ENCODE data around the gene EEA1.
"Not testable (repeated sequence)": the region's sequence is repeated elsewhere in the genome, so short reads cannot be mapped to it uniquely, and the experiment has no call there.

The EEA1 gene

DNA sequence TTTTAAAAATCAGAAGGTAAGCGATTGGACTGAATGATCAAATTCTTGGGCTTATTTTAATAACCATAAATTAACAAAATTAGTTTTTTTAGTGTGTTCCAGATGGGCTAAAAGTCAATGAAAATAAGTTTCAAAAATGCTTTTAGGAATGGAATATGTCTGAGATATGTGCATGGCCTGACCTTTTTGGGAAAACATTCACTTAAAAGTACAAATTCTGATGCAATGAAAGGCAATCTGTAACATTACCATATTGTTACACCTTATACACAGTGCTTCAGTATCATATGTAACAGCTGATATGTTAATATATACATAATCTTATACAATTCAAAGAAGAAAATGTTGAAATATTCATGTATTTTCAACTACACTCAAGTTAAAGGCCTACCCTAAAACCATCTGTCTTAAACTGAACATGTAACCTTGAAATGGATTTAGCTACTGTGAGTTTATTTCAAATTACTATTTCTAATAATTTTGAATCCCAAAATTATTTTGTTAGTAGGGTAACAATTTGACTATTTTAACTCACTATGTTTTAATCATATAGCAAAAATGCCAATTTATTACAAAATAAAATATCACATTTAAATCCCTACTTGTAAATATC lies 84.8 kb downstream of the EEA1 start:
- no peak for DNase-seq
- no peaks in the 10 kb centered on the region for H3K27me3 Mint-ChIP-seq
- H3K36me3 Mint-ChIP-seq (ENCODE audit: low read depth): peaks cover 40% of the 10 kb centered on the region
- no peak overlapping the region for H3K27ac Mint-ChIP-seq
- H3K9me3 Mint-ChIP-seq: no peaks in the 10 kb centered on the region
- H3K4me3 Mint-ChIP-seq: no peak overlapping the region
- peaks cover 5% of the 10 kb centered on the region for H3K4me1 Mint-ChIP-seq (ENCODE audit: low read depth)

DNA sequence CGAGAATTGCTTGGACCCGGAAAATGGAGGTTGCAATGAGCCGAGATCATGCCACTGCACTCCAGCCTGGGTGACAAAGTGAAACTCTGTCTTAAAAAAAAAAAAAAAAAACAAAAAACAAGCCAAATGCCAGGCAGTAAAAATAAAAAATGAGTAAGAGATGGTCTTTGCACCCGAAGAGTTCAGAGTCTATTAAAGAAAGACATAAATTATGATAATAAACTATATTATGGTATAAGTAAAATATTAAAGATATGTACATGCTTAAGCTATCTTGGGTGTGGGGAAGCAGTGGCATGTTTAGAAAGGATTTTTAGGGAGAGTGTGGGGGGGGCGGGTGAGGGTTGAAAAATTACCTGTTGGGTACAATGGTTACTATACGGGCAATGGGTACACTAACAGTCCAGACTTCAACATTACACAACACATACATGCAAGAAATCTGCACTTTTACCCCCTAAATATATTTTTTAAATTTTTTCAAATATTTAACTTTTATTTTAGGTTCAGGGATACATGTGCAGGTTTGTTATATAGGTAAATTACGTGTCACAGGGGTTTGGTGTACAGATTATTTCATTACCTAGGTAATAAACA lies 99.3 kb downstream of the EEA1 start:
- Mint-ChIP-seq H3K4me1 (ENCODE audit: low read depth) (peaks cover 6% of the 10 kb centered on the region), H3K9me3 (no peaks in the 10 kb centered on the region), H3K27ac (no peak overlapping the region), H3K4me3 (no peak overlapping the region), H3K27me3 (no peaks in the 10 kb centered on the region), H3K36me3 (ENCODE audit: low read depth) (peaks cover 54% of the 10 kb centered on the region)
- DNase-seq: no peak

DNA sequence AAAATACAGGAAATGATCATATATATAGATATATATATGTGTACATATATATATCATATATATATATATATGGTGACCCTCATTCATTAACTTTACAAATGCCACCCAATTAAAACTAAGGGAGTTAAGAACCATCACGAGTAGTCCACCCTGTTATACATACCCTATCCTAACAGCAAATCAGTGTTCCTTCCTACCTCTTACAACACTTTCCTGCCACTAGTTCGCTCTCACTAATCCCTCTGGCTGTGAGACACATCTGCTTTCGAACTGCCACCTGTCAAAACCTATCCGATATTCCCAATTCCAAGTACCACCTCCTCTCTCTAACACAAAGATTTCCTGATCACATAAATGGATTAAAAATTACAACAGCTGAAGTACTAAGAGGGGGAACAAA lies 100.5 kb downstream of the EEA1 start:
- H3K27me3 Mint-ChIP-seq: no peaks in the 10 kb centered on the region
- DNase-seq: no peak
- H3K27ac Mint-ChIP-seq: no peak overlapping the region
- peaks cover 1% of the 10 kb centered on the region for H3K4me1 Mint-ChIP-seq (ENCODE audit: low read depth)
- H3K4me3 Mint-ChIP-seq: no peak overlapping the region
- peaks cover 46% of the 10 kb centered on the region for H3K36me3 Mint-ChIP-seq (ENCODE audit: low read depth)
- H3K9me3 Mint-ChIP-seq: no peaks in the 10 kb centered on the region

DNA sequence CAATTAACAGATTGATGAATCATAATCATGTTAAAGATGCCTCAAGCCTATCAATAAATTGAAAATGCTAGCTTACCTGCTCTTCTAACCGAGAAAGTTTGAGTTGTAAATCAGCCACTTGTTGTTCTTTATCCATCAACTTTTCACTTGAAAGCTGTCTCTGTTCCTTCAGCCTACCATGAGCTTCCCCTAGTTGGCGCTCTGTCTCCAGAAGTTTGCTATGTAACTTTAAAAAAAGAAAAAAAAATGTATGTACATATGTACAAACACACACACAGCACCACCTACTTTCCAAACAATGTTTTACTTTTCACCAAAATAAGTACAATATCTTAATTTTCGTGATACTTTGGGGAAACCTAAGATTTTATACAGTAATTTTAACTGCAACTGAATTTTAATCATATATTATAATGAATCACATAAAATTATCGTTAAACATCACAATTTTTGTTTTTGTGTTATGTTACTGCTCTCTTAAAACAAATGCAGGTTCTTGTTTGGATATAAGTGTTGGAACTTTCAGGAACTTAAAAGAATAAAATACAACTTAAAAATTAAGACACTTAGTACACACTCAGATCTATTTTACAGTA lies 101.2 kb downstream of the EEA1 start:
- Mint-ChIP-seq H3K4me1 (ENCODE audit: low read depth) (no peaks in the 10 kb centered on the region), H3K4me3 (no peak overlapping the region), H3K27ac (no peak overlapping the region), H3K27me3 (no peaks in the 10 kb centered on the region), H3K9me3 (no peaks in the 10 kb centered on the region), H3K36me3 (ENCODE audit: low read depth) (peaks cover 41% of the 10 kb centered on the region)
- DNase-seq: no peak

DNA sequence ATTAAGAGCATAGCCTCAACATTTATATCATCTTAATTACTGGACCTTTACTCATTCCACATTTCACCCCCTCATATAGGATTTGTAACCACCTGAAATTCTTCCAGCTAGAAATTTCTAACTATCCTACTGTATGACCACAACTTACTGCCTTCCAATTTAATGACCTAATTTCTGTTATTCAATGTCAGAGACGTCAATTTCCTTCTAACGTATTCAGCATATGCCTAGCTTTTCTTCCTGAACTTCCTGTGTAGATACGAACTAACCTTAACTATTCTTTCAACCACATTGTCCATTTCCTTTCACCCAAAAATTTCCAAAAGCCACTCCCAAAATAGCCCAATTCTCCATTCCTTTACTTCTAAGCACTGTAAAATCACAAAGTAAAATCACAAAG lies 108.0 kb downstream of the EEA1 start:
- DNase-seq: no peak
- no peaks in the 10 kb centered on the region for H3K27me3 Mint-ChIP-seq
- no peak overlapping the region for H3K4me3 Mint-ChIP-seq
- no peak overlapping the region for H3K27ac Mint-ChIP-seq
- H3K36me3 Mint-ChIP-seq (ENCODE audit: low read depth): peaks cover 23% of the 10 kb centered on the region
- H3K9me3 Mint-ChIP-seq: no peaks in the 10 kb centered on the region
- H3K4me1 Mint-ChIP-seq (ENCODE audit: low read depth): no peaks in the 10 kb centered on the region

DNA sequence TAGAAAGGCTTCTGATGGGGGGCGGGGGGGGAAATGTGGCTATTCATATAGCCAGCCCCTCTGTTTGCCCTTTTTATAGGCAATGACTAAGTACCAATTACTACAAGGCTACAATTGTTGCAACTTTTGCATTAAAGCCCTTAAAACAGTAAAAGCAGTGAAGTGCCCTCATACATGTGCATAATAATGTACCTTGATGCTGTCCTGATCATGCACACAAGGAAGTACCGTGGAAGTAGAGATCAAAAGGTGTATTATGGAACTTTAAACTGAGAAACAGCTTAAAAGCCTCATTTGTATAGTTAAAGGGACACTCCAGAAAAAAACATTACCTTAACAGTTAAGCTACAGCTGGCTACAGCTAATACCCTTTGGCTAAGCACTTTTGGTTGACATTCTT lies 114.5 kb downstream of the EEA1 start:
- peaks cover 64% of the 10 kb centered on the region for H3K36me3 Mint-ChIP-seq (ENCODE audit: low read depth)
- no peaks in the 10 kb centered on the region for H3K27me3 Mint-ChIP-seq
- no peaks in the 10 kb centered on the region for H3K4me1 Mint-ChIP-seq (ENCODE audit: low read depth)
- no peaks in the 10 kb centered on the region for H3K9me3 Mint-ChIP-seq
- no peak overlapping the region for H3K27ac Mint-ChIP-seq
- DNase-seq: no peak
- H3K4me3 Mint-ChIP-seq: no peak overlapping the region

DNA sequence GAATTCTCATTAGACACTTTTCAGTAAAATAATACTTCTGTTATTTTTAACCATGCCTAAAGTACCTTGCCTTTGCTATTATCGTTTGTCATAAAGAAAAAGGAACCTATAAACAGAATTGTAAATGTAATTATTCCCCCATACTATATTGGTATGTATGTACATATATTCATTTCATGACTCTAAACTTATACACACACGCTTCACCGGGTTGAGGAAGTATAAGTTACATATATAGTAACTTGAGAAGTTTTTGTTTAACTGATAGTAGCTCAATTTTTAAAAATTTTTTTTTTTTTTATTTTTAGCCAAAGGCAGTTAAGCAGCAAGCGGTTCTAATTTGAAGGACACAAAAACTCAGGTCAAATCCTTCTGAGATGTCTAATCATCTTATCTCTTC lies 118.7 kb downstream of the EEA1 start:
- peaks cover 74% of the 10 kb centered on the region for H3K36me3 Mint-ChIP-seq (ENCODE audit: low read depth)
- H3K4me3 Mint-ChIP-seq: no peak overlapping the region
- no peaks in the 10 kb centered on the region for H3K4me1 Mint-ChIP-seq (ENCODE audit: low read depth)
- no peak for DNase-seq
- H3K27ac Mint-ChIP-seq: no peak overlapping the region
- no peaks in the 10 kb centered on the region for H3K27me3 Mint-ChIP-seq
- H3K9me3 Mint-ChIP-seq: peaks cover 3% of the 10 kb centered on the region

DNA sequence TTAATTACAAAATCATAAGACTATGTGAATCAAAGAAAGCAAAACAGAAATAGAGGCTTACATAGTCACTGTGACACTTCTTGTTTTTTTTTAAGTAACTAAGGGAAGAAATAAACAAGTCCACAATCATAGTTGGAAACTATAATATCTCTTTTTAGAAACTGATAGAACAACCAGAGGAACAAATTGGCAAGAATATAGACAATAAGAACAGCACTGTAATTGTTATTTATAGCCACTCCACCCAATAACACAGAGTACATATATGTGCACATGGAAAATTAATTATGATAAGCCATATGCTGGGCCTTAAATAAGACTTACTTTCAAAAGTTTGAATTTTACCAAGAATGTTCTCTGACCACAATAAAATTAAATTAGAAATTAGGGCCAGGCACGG lies 125.2 kb downstream of the EEA1 start:
- H3K27ac Mint-ChIP-seq: no peak overlapping the region
- no peak overlapping the region for H3K4me3 Mint-ChIP-seq
- no peaks in the 10 kb centered on the region for H3K27me3 Mint-ChIP-seq
- no peaks in the 10 kb centered on the region for H3K4me1 Mint-ChIP-seq (ENCODE audit: low read depth)
- H3K36me3 Mint-ChIP-seq (ENCODE audit: low read depth): peaks cover 75% of the 10 kb centered on the region
- peaks cover 3% of the 10 kb centered on the region for H3K9me3 Mint-ChIP-seq
- DNase-seq: no peak

DNA sequence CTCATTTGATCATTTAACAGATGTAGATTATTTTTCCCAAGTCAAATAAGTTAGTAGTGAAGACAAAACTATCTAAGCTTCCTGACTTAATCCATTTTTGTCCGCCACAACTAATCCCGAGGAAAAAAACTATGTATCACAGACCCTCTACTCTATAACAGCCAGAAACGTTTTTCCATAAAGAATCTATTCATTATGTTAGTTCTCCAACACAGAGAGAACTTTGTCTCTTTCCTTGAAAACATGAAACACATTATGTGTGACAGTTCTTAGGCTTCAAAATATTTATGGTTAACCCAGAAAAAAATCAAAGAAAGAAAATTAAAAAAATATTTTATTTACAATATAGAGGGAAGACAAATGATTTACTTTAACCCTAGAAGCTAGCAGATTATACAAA lies 126.2 kb downstream of the EEA1 start:
- peaks cover 71% of the 10 kb centered on the region for H3K36me3 Mint-ChIP-seq (ENCODE audit: low read depth)
- H3K4me3 Mint-ChIP-seq: no peak overlapping the region
- H3K9me3 Mint-ChIP-seq: peaks cover 3% of the 10 kb centered on the region
- H3K27me3 Mint-ChIP-seq: no peaks in the 10 kb centered on the region
- no peaks in the 10 kb centered on the region for H3K4me1 Mint-ChIP-seq (ENCODE audit: low read depth)
- H3K27ac Mint-ChIP-seq: no peak overlapping the region
- DNase-seq: no peak

DNA sequence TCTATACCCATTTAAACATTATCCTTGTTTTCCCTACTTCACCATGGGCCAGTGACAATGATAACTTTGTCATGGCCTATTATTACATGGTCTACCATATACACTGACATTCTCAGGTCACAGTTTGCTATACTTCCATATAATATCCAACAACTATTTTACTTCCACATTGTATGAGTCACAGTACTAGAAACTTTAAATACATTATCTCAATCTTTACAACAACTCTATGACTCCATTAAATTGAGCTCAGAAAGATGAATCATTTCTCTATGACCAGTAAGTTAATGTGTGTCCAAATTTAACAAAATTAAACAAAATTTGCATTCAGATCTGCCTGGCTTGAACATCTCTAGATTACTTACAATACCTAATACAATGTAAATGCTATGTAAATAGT lies 132.4 kb downstream of the EEA1 start:
- no peaks in the 10 kb centered on the region for H3K4me1 Mint-ChIP-seq (ENCODE audit: low read depth)
- H3K27me3 Mint-ChIP-seq: no peaks in the 10 kb centered on the region
- DNase-seq: no peak
- no peak overlapping the region for H3K4me3 Mint-ChIP-seq
- H3K27ac Mint-ChIP-seq: no peak overlapping the region
- peaks cover 14% of the 10 kb centered on the region for H3K9me3 Mint-ChIP-seq
- H3K36me3 Mint-ChIP-seq (ENCODE audit: low read depth): peaks cover 79% of the 10 kb centered on the region

DNA sequence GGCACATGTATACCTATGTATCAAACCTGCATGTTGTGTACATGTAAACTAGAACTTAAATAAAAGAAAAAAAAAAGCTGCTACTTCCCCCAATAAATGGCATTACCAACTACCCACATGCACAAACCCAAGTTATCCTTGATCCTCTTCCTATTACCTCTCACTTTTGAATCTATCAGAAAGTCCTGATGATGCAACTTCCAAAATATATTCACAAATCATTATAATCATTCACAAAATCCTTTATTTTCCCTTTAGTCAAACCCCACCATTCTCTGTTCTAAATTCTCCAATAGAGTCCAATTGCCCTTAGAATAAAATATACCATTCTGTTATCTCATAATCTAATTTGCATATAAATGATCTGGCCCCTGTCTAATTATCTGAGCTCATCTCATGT lies 134.3 kb downstream of the EEA1 start:
- no peak overlapping the region for H3K4me3 Mint-ChIP-seq
- H3K27ac Mint-ChIP-seq: no peak overlapping the region
- H3K27me3 Mint-ChIP-seq: no peaks in the 10 kb centered on the region
- peaks cover 8% of the 10 kb centered on the region for H3K4me1 Mint-ChIP-seq (ENCODE audit: low read depth)
- H3K9me3 Mint-ChIP-seq: peaks cover 18% of the 10 kb centered on the region
- peaks cover 86% of the 10 kb centered on the region for H3K36me3 Mint-ChIP-seq (ENCODE audit: low read depth)
- DNase-seq: no peak

DNA sequence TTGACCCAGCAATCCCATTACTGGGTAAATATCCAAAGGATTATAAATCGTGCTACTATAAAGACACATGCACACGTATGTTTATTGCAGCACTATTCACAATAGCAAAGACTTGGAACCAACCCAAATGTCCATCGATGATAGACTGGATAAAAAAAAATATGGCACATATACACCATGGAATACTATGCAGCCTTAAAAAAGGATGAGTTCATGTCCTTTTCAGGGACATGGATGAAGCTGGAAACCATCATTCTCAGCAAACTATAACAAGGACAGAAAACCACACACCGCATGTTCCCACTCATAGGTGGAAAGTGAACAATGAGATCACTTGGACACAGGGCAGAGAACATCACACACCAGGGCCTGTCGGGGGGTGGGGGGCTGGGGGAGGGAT lies 134.7 kb downstream of the EEA1 start:
- not testable (repeated sequence) for H3K4me1 Mint-ChIP-seq (ENCODE audit: low read depth); H3K27ac Mint-ChIP-seq; H3K27me3 Mint-ChIP-seq; DNase-seq; H3K4me3 Mint-ChIP-seq
- peaks cover 90% of the 10 kb centered on the region for H3K36me3 Mint-ChIP-seq (ENCODE audit: low read depth)
- H3K9me3 Mint-ChIP-seq: peaks cover 18% of the 10 kb centered on the region

DNA sequence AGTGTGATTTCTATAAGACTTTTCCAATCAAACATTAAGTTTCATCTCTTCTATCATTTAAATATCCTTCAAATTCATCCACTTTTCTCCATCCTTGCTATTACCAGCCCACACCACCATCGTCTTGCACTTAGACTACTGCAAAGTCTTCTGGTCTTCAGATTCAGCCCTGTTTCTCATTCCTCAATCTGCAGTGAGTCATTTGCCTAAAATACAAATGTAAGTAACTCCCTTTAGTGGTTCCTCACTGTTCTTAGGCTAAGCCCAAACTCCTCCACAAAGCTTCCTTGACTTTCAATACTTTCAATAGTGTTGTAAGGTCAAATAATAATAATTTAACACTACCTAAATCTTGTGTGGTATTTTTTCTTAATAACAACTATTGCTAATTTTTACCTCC lies 143.1 kb downstream of the EEA1 start:
- Mint-ChIP-seq H3K4me1 (ENCODE audit: low read depth) (peaks cover 10% of the 10 kb centered on the region), H3K27ac (no peak overlapping the region), H3K36me3 (ENCODE audit: low read depth) (peaks cover 57% of the 10 kb centered on the region), H3K27me3 (no peaks in the 10 kb centered on the region), H3K4me3 (no peak overlapping the region), H3K9me3 (no peaks in the 10 kb centered on the region)
- DNase-seq: no peak

DNA sequence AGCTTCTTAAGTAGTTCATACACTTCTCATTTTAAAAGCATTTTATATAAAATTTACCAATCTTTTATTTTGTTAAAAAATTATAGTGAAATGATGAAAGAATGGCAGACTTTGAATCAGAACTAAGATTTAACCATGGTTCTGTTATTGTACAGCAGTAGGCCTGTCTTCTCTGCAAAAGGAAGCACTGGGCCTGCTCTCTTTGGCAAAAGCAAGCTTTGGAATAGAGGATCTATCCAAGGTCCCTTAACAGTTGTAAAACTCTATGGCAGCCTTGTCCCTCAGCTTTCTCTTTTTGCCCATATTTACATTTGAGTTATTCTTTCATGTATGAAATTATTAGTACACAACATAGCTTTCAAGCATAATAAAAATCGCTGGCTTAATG lies 143.5 kb downstream of the EEA1 start:
- Mint-ChIP-seq H3K27ac (no peak overlapping the region), H3K4me1 (ENCODE audit: low read depth) (peaks cover 10% of the 10 kb centered on the region), H3K36me3 (ENCODE audit: low read depth) (peaks cover 57% of the 10 kb centered on the region), H3K4me3 (no peak overlapping the region), H3K9me3 (no peaks in the 10 kb centered on the region), H3K27me3 (no peaks in the 10 kb centered on the region)
- DNase-seq: no peak

DNA sequence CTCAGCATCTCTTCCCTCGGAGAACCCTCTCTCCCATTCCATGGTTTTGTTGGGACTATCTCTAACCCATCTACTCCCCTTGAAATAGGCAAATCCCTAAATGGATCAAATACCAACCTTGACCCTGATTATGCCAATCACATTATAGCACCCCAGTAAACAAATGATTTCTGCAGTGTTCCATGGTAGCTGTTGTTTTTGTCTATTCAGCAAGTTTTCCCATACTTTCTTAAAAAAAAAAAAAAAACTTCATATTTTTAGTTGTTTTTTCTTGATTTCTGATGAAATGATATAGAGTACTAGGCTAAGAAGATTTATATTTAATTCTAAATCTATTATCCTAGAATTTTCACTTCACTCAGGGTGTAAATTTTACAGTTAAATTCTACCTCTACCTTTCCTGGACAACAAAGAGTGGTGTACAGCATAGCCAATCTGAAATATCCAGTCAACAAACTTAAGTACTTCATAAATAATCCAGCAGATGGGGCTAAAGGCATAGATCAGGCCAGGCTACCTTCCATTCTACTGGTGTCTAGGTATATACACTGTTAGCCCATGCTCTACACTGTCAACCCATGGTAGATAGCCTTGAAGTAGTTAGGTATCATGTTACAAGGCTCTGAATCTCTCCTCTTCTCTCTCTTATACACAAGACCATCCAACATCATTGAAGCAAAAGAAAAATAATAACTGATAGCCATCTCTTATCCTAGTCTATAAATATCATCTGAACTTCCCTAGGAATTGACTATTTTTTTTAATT lies 144.1 kb downstream of the EEA1 start:
- DNase-seq: no peak
- no peaks in the 10 kb centered on the region for H3K9me3 Mint-ChIP-seq
- H3K27ac Mint-ChIP-seq: no peak overlapping the region
- peaks cover 4% of the 10 kb centered on the region for H3K4me1 Mint-ChIP-seq (ENCODE audit: low read depth)
- peaks cover 51% of the 10 kb centered on the region for H3K36me3 Mint-ChIP-seq (ENCODE audit: low read depth)
- no peak overlapping the region for H3K4me3 Mint-ChIP-seq
- no peaks in the 10 kb centered on the region for H3K27me3 Mint-ChIP-seq
